Keratinocyte (primary cell): ENCODE measurements around the gene SPAG9. TPM values are rescaled to one million over a fixed set of nuclear protein-coding genes. Genes with fewer than 3 reads are reported as not detected.

Source experiments
- DNase-seq: peaks from one replicate; pipeline ENCODE4 v3.0.0-alpha.2; 2011; ENCODE audit warnings: low read depth, missing footprints, low spot score
- FAIRE-seq: peaks from 2 replicates; lab custom pipeline; 2011; peaks lifted over from hg19 to GRCh38; lab: Jason Lieb, UNC
- H2AFZ ChIP-seq: 2 replicates; pipeline ENCODE4 v1.6.0; 2012; ENCODE audit warnings: low read length, control low read depth, inconsistent platforms; ENCODE audit not compliant: control insufficient read depth
- H3K27ac ChIP-seq: 2 replicates; pipeline ENCODE4 v1.5.1; 2011; ENCODE audit warnings: low read length; ENCODE audit not compliant: control insufficient read depth, insufficient read depth
- H3K27me3 ChIP-seq: 3 replicates; pipeline ENCODE4 v1.6.0; 2011; ENCODE audit warnings: low read length; ENCODE audit not compliant: control insufficient read depth, insufficient read depth; ENCODE audit errors: extremely low read depth
- H3K36me3 ChIP-seq, 2 experiments: 2 replicates in 1 of 2; 3 replicates in 1 of 2; pipeline ENCODE4 v1.5.1; 2011; ENCODE audit warnings: low read length in 2 of 2, mild to moderate bottlenecking in 1 of 2; ENCODE audit not compliant: control insufficient read depth in 2 of 2, insufficient read depth in 2 of 2; ENCODE audit errors: extremely low read depth in 1 of 2
- H3K4me1 ChIP-seq: 3 replicates; pipeline ENCODE4 v1.5.1; 2011; ENCODE audit warnings: low read length; ENCODE audit not compliant: control insufficient read depth, insufficient read depth; ENCODE audit errors: extremely low read depth
- H3K4me2 ChIP-seq: 3 replicates; pipeline ENCODE4 v1.6.0; 2011; ENCODE audit warnings: low read depth, low read length; ENCODE audit not compliant: control insufficient read depth, insufficient read depth; ENCODE audit errors: extremely low read depth
- H3K4me3 ChIP-seq, 3 experiments: fragments of 200-600 bp in 1 of 3; sonication (generic) in 1 of 3; 2 replicates in 2 of 3; 3 replicates in 1 of 3; pipeline ENCODE4 v1.5.1; 2011 to 2016; ENCODE audit warnings: low read length in 3 of 3, mild to moderate bottlenecking in 3 of 3, control low read depth in 2 of 3, inconsistent platforms in 1 of 3, low read depth in 1 of 3, mixed read lengths in 1 of 3, mixed run types in 1 of 3, moderate library complexity in 1 of 3; ENCODE audit not compliant: control insufficient read depth in 2 of 3, insufficient read depth in 2 of 3; ENCODE audit errors: extremely low read depth in 1 of 3
- H3K79me2 ChIP-seq: 2 replicates; pipeline ENCODE4 v1.6.0; 2012; ENCODE audit warnings: low read length; ENCODE audit not compliant: control insufficient read depth, insufficient read depth
- H3K9ac ChIP-seq: 3 replicates; pipeline ENCODE4 v1.6.0; 2011; ENCODE audit warnings: low read length; ENCODE audit not compliant: control insufficient read depth, insufficient read depth; ENCODE audit errors: extremely low read depth
- H3K9me1 ChIP-seq: 3 replicates; pipeline ENCODE4 v1.6.0; 2011; ENCODE audit warnings: low read length; ENCODE audit not compliant: control insufficient read depth, insufficient read depth; ENCODE audit errors: extremely low read depth
- H3K9me3 ChIP-seq: 2 replicates; pipeline ENCODE4 v1.5.1; 2012; ENCODE audit warnings: low read depth, low read length; ENCODE audit not compliant: control insufficient read depth
- H4K20me1 ChIP-seq: 3 replicates; pipeline ENCODE4 v1.6.0; 2011; ENCODE audit warnings: low read length; ENCODE audit not compliant: control insufficient read depth, insufficient read depth; ENCODE audit errors: extremely low read depth
- CTCF ChIP-seq, 3 experiments: IDR thresholded peaks in 1 of 3; conservative IDR thresholded peaks in 1 of 3; optimal IDR thresholded peaks in 1 of 3; 2 replicates in 2 of 3; 3 replicates in 1 of 3; pipeline versions ENCODE3 to v1.5.1; 2011; ENCODE audit warnings: low read length in 3 of 3, mild to moderate bottlenecking in 3 of 3, moderate library complexity in 2 of 3, control low read depth in 1 of 3, inconsistent platforms in 1 of 3; ENCODE audit not compliant: insufficient read depth in 2 of 3; ENCODE audit errors: extremely low read depth in 1 of 3
- EZH2 ChIP-seq: IDR thresholded peaks from one replicate; pipeline ENCODE4 v1.6.1; 2012; ENCODE audit warnings: inconsistent platforms, mild to moderate bottlenecking, low read length, moderate library complexity
- dilution Hi-C: fragments of 300-500 bp; cut with MboI; formaldehyde crosslinking; loops from one replicate; pipeline ENCODE4 v1.7.0; 2020; ENCODE audit warnings: low sequenced_read_pairs; ENCODE audit not compliant: extremely low pct_ligation_motif_present
- polyA plus RNA-seq, 5 experiments: library from polyadenylated mRNA; depleted of rRNA in 3 of 5; stranded (reverse) in 3 of 5; stranded (forward) in 1 of 5; unstranded in 1 of 5; fragments of >200 nt; gene quantifications; 1 replicate in 1 of 5; 2 replicates in 3 of 5; 3 replicates in 1 of 5; pipeline versions ENCODE4 v1.2.1 to v1.2.3, GENCODE V29; 2011 to 2012; ENCODE audit warnings: missing spikeins in 2 of 5, low read depth in 1 of 5, low replicate concordance in 1 of 5

Gene SPAG9
- polyA plus RNA-seq, 1 donor (not counting 4 experiments of a cell fraction or from before 2014, with no cell fraction given): 43.1 TPM

GRCh38 chr17:50993544-50993943 lies 127.1 kb downstream of the SPAG9 start:
- Histone ChIP-seq H4K20me1 (no peaks in the 10 kb centered on the region), H2AFZ (no peak overlapping the region), H3K4me2 (no peak overlapping the region), H3K36me3 (peaks cover 34 to 36% of the 10 kb centered on the region in 2 experiments), H3K9me3 (no peaks in the 10 kb centered on the region), H3K4me3 (no peak overlapping the region), H3K4me1 (no peaks in the 10 kb centered on the region), H3K27me3 (no peaks in the 10 kb centered on the region), H3K9me1 (no peaks in the 10 kb centered on the region), H3K9ac (no peak overlapping the region), H3K27ac (no peak overlapping the region), H3K79me2 (no peaks in the 10 kb centered on the region)
- DNase-seq: no peak
- FAIRE-seq: peak; percentile 32
- dilution Hi-C loops: no loop called here
- TF ChIP-seq EZH2: no peak
- TF ChIP-seq CTCF (optimal IDR thresholded peaks at IDR 0.05 in 1 of 3, IDR thresholded peaks at IDR 0.05 in 1 of 3, conservative IDR thresholded peaks at IDR 0.05 in 1 of 3; ENCODE audit: extremely low read depth in 1 of 3, insufficient read depth in 2 of 3, low read length in 3 of 3): no peak

GRCh38 chr17:50989149-50989548 lies 131.5 kb downstream of the SPAG9 start:
- dilution Hi-C loops: no loop called here
- H2AFZ ChIP-seq: no peak overlapping the region
- no peak for TF ChIP-seq CTCF (optimal IDR thresholded peaks at IDR 0.05 in 1 of 3, IDR thresholded peaks at IDR 0.05 in 1 of 3, conservative IDR thresholded peaks at IDR 0.05 in 1 of 3; ENCODE audit: extremely low read depth in 1 of 3, insufficient read depth in 2 of 3, low read length in 3 of 3)
- no peak for TF ChIP-seq EZH2
- H3K36me3 ChIP-seq: peaks cover 25 to 31% of the 10 kb centered on the region in 2 experiments
- H3K9ac ChIP-seq: no peak overlapping the region
- no peak overlapping the region for H3K27ac ChIP-seq
- no peak overlapping the region for H3K4me3 ChIP-seq
- no peaks in the 10 kb centered on the region for H3K9me1 ChIP-seq
- no peaks in the 10 kb centered on the region for H4K20me1 ChIP-seq
- H3K9me3 ChIP-seq: no peaks in the 10 kb centered on the region
- H3K4me2 ChIP-seq: no peak overlapping the region
- no peaks in the 10 kb centered on the region for H3K4me1 ChIP-seq
- DNase-seq: no peak
- no peaks in the 10 kb centered on the region for H3K27me3 ChIP-seq
- no peaks in the 10 kb centered on the region for H3K79me2 ChIP-seq
- FAIRE-seq: no peak
